Thyroid gland (tissue), 4 donors: ENCODE measurements around the gene PTCRA.

Experiments
- CTCF ChIP-seq, 6 experiments: fragments of 200-600 bp in 3 of 6; fragments of 450-650 bp in 3 of 6; sonication (generic) in 3 of 6; IDR thresholded peaks; one replicate each; pipeline ENCODE4 v1.5.1; 2016 to 2019; ENCODE audit warnings: antibody characterized with exemption in 6 of 6, mild to moderate bottlenecking in 2 of 6, inconsistent platforms in 1 of 6, moderate library complexity in 1 of 6
- POLR2A ChIP-seq, 2 donors: fragments of 450-650 bp; IDR thresholded peaks; one replicate each; pipeline ENCODE4 v1.6.1; 2017; ENCODE audit warnings: antibody characterized with exemption in 2 of 2, mild to moderate bottlenecking in 2 of 2, moderate library complexity in 1 of 2

GRCh38 chr6:42911171-42912021 is 4.5 kb upstream of the PTCRA start:
- TF ChIP-seq CTCF (IDR thresholded peaks at IDR 0.05) (no peak), POLR2A (IDR thresholded peaks at IDR 0.05) (no peak)
